Brain pericyte (primary cell): ENCODE measurements around the gene SPDYE4.

Experiments used
- DNase-seq: peaks from one replicate; pipeline ENCODE4 v3.0.0-alpha.2; 2012; ENCODE audit warnings: low read depth, low spot score

SPDYE4 gene

GRCh38 chr17:8741366-8741765, 17.0 kb downstream of the SPDYE4 start:
- DNase-seq = no peak

- DNase-seq = no peak
Observed at GRCh38 chr17:8740486-8740885, 17.9 kb downstream of the SPDYE4 start.

GRCh38 chr17:8739097-8739496, 19.2 kb downstream of the SPDYE4 start:
- DNase-seq = no peak

GRCh38 chr17:8736796-8737195, 21.6 kb downstream of the SPDYE4 start:
- no peak for DNase-seq

GRCh38 chr17:8736362-8736761, 22.0 kb downstream of the SPDYE4 start:
- no peak for DNase-seq

GRCh38 chr17:8735336-8735939, 22.9 kb downstream of the SPDYE4 start:
- DNase-seq = no peak

GRCh38 chr17:8734876-8735275, 23.5 kb downstream of the SPDYE4 start:
- no peak for DNase-seq

- no peak for DNase-seq
Observed at GRCh38 chr17:8732406-8733085, 25.8 kb downstream of the SPDYE4 start.

- DNase-seq = no peak
Observed at GRCh38 chr17:8729860-8730259, 28.5 kb downstream of the SPDYE4 start.

- DNase-seq = no peak
Observed at GRCh38 chr17:8729421-8729820, 28.9 kb downstream of the SPDYE4 start.

- DNase-seq = no peak
Observed at GRCh38 chr17:8728971-8729370, 29.4 kb downstream of the SPDYE4 start.

GRCh38 chr17:8728251-8728938, 30.0 kb downstream of the SPDYE4 start:
- DNase-seq = no peak

GRCh38 chr17:8726941-8727555, 31.3 kb downstream of the SPDYE4 start:
- no peak for DNase-seq

GRCh38 chr17:8725881-8726876, 32.2 kb downstream of the SPDYE4 start:
- DNase-seq = no peak

- no peak for DNase-seq
Observed at GRCh38 chr17:8724451-8724850, 33.9 kb downstream of the SPDYE4 start.

GRCh38 chr17:8720596-8720995, 37.8 kb downstream of the SPDYE4 start:
- DNase-seq = no peak

- DNase-seq = no peak
Observed at GRCh38 chr17:8719291-8720246, 38.8 kb downstream of the SPDYE4 start.

- DNase-seq = no peak
Observed at GRCh38 chr17:8718001-8718563, 40.3 kb downstream of the SPDYE4 start.

GRCh38 chr17:8713878-8714277, 44.5 kb downstream of the SPDYE4 start:
- no peak for DNase-seq

GRCh38 chr17:8713315-8713714, 45.0 kb downstream of the SPDYE4 start:
- DNase-seq = no peak
